Inflammatory macrophage treated with lipopolysaccharide for 4 hours (primary cell): ENCODE results near the gene APP.

Experiments used
- DNase-seq: peaks from one replicate; pipeline ENCODE4 v3.0.0-alpha.2; 2020

APP gene

DNA sequence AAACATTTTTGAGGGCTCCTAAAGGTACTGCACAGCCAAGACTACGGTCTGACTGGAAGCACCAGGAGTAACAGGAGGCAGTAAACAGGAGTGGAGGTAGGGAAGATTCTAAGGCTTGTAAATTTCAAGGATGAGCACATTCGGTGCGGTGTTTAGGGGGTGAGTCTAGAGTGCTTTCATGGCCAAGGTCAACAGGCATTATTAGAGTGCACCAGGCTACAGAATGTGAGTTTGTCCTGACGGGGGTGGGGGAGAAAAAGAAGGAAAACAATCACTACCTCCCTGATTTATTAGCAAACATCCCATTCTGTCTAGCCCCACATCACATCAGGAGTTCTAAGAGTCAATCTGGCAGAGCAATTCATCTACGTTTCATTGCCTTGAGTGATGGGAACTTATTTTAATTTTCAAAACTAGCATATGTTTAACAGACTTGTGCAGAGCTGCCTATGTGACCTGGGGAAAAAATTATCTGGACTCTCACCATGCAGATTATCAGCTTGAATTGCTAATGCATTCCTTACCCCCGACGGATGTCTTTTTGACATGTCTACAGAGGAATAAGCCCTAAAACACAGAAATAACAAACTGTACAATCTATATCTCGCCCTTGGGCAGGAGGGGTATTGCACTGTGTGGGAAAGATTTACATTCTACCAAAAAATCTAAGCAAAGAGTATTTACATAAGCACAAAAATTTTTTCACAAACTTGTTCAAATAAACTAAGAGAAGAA is 45.0 kb downstream of the APP start:
- DNase-seq = no peak

DNA sequence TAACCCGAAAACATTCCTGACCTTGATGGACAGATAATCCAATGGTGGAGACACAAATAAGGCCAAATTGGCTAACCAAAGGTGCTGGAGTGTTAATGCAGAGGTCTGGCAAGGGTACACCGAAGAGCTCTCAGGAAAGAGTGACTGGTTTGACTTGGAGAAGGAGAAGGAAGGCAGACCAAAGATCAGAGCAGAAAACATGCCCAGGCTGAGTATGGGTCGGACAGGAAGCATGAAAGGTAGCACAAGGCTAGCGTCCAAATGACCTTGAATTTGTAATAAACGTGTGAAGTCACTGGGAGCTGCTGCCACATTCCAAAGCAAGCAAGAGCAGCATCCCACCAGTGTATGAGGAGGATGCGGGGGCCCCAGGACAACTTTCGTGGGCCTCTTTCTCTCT is 45.7 kb downstream of the APP start:
- DNase-seq = no peak

DNA sequence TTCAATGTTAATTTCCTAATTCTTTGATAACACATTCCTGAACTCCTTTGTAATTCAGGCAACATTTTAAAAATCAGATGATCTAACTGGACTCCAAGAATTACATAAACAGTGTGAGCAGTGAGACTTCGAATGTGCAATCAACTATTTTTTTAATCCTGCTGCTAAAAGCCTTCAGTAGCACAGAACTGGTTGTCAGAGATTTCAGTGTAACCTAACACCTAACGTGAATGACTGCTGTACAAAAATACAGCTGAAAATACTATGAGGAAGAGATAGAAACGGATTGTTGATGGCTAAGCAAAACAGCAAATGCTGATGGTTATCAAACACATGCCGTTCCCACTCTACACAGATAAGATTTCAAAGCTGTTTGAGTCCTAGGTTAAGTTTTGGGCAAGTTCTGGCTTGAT is 46.1 kb downstream of the APP start:
- DNase-seq = no peak

DNA sequence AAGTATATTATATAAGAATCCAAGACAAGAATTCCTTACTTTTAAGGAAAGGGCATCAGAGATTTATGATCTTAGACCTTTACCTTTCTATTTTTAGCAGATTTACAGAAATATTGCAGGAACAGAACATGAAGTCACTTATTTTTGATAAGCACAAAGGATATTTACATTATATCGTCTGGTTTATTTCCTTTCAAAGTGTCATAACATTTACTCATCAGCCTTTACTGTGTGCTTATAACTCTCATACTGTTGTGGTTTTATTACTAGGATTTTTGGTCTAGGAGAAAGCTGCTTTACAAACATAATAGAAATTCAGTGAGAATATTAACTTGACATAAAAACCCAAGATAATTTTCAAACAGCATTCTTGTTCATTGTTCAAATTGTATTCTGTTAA is 47.6 kb downstream of the APP start:
- DNase-seq = no peak

DNA sequence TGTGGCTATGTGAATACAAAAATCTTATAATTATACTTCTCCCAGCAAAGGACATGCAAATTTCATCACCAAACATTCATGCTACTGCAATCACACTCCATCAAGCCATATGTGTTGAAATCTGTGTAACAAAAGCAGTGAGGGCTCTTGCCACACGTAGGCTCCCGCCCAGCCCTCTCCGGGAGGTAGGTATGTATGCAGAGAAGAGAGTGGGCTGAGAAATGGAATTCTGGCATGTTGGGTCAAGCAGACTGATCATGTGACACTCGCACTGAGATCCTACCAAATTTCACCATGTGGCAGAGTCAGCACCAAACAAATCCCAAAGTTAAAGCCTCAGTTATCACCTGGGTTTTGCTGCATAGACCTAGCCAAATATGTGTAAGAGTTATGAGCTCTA is 49.7 kb downstream of the APP start:
- peak; percentile 34 for DNase-seq

DNA sequence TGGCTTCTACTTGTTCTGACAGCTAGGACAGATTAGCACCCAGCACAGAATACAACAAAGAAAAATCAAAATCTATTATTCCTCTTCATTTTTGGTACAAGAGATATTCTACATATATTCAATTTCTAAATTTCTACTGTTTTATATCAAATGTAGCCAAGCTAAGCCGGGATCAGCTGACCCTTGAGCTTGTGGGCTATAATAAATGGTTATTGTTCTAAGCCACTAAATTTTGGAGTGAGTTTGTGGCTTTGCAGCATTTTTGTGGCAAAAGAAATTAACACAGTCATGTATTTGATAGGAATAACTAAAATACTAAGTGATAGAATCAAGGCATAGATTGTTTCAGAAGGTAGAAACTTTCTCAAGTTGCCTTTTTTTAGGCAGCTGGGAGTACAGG is 50.7 kb downstream of the APP start:
- DNase-seq = no peak

DNA sequence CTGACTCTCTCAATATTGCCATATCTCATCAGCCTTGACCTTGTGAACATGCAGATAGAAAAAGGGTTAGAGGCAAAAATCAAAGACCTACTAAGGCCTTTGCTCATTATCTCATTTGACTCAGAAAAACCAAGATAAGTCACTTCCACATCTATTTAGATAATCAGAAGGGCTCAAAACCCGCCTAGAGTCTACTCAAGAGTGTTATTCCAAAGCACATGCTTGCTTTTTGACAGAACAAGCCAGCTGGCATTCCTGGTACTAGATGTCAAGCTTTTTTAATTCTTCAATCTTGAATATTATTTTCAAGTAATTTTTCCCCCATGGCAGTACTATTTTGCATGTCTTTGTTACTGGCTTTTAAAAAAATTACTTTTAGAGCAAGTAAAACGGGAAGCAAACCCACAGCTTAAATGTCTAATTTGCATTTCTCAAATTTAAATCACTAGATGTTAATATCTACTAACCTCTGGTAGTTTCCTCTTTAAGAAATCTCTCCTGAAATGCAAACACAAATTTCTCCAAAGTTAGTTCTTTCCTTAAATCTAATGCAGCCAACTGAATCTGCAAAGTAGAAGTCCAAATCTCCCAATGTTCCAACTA is 51.5 kb downstream of the APP start:
- DNase-seq = no peak

GRCh38 chr21:26117972-26118367 is 52.6 kb downstream of the APP start:
- no peak for DNase-seq

- DNase-seq = peak; percentile 56
These were observed 53.1 kb downstream of the APP start for GRCh38 chr21:26117324-26117971.

DNA sequence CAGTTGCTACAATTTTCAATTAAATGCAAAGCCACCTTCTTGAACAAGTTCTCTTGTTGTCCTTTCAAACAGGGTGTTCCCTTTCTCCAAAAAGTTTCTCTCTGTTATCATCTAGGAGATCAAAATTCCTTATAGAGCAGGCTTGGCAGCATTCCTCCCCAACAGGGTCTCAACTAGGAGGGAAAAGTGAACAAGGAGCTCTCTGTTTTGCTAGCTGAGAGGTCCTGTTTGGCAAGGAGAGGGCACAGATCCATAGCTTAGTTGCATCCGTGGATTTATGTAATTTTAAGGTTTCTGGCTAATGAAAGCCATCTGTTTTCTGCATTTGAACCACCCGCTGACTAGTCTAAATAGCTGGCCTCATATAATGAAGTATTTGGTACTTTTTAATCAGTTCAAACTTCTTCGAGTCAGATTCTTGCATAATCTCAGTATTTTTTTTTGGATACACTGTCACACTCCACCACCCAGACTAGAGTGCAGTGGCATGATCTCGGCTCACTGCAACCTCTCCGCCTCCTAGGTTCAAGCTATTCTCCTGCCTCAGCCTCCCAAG is 54.0 kb downstream of the APP start:
- DNase-seq = no peak

- no peak for DNase-seq
These were observed 54.7 kb downstream of the APP start for GRCh38 chr21:26115899-26116298.

GRCh38 chr21:26115305-26115704 is 55.3 kb downstream of the APP start:
- DNase-seq = no peak

DNA sequence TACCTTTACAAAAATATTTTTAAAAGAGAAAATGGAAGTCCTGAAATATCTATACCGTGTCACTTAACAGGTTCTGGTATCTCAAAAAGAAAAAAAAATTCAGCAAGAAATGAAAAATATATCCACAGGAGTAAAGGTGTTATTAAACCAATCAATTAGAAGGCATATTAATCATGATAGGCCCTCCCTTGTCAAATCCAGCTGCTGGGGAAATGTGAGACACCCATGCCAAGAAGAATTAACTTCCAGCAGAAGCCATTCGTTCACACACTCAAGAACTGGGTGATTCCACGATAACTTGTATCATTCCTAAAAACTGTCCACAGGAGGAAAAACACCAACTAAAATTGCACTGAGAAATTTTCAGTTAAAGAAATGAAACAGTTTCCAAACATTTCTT is 57.6 kb downstream of the APP start:
- no peak for DNase-seq

- DNase-seq = no peak
These were observed 58.3 kb downstream of the APP start for GRCh38 chr21:26112127-26112742.

GRCh38 chr21:26110715-26111114 is 59.9 kb downstream of the APP start:
- DNase-seq = no peak

DNA sequence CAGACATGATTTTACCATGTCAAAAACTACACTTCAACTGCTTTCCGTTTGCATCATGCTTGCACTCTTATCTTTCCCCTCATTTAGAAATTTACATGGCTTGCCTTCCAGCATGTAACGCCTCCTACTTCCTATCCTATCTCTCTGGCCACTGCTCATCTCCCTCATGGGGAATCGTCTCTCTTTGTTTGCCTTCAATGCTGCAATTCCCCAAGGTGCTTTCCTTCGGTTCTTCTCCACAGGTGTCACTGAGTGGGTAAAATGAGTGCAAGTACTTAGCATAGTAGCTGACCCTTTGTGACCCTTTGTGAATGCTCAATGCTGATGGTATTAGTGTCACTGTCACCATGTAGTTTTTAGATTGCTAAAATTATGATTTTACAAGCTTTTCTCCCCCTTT is 63.1 kb downstream of the APP start:
- no peak for DNase-seq

GRCh38 chr21:26106562-26106961 is 64.0 kb downstream of the APP start:
- no peak for DNase-seq

DNA sequence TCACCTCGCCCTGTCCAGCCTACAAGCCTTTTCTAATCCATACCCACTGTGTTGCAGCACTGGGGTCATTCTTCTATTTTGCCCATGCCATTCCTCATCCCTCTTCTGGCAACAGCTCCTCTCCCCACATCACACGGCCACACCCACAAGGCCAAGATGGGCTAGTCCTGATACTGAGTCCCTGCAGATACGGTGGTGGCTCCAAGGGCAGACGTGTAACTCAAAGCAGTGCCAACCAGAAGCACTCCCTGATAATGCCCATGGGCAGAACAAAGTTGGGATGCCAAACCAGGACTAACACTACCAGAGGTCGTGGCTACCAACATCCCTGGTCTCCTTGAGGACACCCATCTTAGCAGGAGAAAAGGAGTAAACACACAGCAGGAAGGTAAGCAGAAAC is 64.8 kb downstream of the APP start:
- no peak for DNase-seq

- no peak for DNase-seq
These were observed 70.0 kb downstream of the APP start for GRCh38 chr21:26100573-26100972.

DNA sequence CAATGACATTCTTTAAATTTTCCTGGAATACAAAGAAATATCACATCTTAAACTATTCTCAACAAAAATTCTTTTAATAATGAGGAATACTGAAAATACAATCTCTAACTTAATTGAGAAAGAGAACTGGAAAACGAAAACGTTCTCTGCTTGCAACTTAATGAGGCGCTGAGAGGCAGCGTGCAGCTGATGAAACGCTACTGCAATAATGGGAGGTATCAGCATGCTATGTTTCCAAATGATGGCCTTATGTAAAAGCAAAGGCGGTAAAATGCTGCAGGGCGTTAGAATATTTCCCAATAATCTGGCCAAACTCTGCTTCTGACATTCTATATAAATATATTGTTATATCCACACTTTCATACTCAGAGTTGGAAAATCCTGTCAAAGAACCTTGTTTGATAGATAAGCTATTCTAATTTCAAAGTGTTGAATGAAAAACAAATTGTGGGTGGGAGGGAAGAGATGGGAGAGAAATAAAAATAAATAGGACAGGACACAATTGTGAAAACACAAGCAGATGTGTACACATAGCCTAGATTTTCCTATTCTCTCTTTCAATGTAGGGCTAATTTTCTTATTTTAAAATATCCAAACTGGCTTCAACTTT is 70.9 kb downstream of the APP start:
- DNase-seq = peak; percentile 23

GRCh38 chr21:26098772-26099397 is 71.7 kb downstream of the APP start:
- DNase-seq = no peak

GRCh38 chr21:26097475-26097874 is 73.1 kb downstream of the APP start:
- no peak for DNase-seq
